Fibroblast of peridontal ligament (primary cell): ENCODE measurements around the gene ARMC10.
"Not testable (repeated sequence)": the region's sequence is repeated elsewhere in the genome, so short reads cannot be mapped to it uniquely, and the experiment has no call there.

Experiments
- DNase-seq: peaks from one replicate; pipeline ENCODE4 v3.0.0-alpha.2; 2010; ENCODE audit errors: extremely low read depth

ARMC10 gene

DNA sequence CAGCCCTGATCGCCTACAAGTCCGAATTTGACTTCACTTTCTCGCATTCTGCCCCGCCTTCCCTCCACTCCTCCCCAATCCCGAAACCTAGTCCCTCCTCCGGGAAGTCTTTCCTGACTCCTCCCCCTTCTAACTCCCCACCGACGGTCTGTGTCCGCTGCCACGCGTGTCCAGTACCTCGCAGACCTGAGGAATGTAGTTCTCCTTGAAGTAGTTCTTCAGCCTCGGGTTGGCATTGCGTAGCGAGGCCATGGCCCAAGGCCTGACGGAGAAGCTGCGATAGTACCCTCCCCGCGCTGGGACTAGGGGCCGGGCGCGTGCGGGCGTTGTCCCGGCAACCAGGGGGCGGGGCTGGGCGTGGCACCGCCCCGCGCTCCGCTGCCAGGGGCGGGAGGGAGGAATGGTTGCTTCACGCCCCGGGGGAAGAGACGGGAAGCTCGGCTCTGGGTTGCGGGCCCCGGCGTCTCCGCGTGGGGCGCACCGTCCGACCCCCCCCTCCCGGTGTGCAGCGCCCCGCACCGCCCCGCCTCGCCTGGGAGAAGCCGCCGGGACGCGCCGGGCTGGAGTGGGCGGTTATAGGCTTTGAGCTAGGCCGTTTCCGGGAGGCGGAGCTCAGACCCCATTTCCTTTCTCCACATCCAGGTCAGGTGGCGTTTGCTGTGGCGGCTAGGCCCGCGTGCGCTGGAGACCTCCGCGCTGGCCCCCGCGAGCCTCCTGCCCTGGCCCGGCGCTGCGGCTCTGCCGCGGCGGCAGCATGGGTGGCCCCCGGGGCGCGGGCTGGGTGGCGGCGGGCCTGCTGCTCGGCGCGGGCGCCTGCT is at the start of gene ARMC10, which contains the start of gene FBXL13:
Gene ARMC10 (plus strand): TSS at position 622 of the 818 bp plus-strand sequence. CDS start 133 bp downstream, at position 755.
Gene FBXL13 (minus strand): TSS at position 278 of the 818 bp plus-strand sequence.
- peak; percentile 88 for DNase-seq

DNA sequence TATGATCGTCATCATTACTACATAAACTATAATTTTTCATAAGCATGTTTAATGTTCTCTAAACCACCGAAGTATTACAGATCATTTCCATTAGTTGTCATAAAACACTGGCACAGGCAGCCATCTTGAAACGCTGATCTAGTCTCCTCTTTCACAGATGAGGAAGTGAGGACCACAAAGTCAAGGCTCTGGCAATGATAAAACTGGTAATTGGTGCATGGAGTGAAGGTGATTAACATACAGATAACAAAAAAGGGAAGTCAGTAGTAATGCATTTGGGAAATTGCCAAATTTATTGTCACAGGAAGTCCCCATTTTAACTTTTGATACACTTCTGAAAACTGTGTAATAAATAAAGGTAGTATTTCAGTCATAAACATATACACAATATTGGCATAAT is 49.6 kb upstream of the ARMC10 start:
- DNase-seq, result no peak

DNA sequence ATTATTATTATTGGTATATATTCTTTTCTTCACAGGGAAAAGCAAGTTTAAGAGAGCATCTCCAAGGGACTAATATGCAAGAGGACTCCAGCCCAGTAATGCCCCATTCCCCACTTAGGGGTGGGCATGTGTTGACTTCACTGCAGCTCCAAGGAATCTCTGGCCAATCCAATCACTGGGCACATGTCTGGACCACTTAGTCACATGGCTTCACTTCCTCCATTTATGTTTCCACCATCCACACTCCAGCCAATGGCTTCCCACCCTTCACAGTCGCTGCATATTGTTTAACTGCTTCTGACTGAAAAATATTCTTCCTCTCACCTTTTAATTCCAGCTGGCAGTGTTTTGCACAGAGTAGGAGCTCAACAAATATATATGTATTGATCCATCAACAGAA is 43.9 kb upstream of the ARMC10 start:
- no peak for DNase-seq

DNA sequence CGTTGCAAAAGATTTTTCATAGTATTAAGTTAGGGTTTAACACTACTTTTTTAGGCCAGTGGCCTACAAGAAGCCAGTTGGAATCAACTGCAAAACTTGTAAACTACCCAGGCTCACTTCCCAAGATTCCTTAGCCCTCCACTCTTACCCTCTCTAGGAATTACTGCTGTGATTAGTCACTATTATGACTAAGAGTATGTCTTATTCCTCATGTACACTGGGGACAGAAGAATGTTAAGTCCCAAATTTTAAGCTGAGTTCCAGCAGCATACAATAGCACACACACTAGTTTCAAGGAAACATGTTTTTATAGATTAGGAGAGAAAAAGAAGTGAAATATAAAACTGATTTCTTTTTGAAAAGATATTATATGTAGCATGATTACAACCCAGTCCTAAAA is 43.2 kb upstream of the ARMC10 start:
- DNase-seq, result peak; percentile 14

DNA sequence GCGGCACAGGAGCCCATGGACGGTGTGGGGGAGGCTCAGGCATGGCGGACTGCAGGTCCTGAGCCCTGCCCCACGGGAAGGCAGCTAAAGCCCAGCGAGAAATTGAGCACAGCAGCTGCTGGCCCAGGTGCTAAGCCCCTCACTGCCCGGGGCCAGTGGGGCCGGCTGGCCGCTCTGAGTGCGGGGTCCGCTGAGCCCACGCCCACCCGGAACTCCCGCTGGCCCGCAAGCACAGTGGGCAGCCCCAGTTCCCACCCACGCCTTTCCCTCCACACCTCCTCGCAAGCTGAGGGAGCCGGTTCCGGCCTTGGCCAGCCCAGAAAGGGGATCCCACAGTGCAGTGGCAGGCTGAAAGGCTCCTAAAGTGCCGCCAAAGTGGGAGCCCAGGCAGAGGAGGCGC is 40.6 kb upstream of the ARMC10 start:
- not testable (repeated sequence) for DNase-seq

DNA sequence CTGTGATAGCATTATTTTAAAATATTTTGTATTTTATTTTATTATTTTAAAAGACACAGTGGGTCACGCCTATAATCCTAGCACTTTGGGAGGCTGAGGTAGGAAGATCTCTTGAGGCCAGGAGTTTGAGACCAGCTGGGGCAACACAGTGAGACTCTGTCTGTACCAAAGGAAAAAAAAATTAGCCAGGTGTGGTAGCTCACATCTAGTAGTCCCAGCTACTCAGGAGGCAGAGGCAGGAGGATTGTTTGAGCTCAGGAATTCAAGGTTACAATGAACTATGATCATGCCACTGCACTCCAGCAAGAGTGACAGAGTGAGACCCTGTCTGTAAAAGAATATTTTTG is 37.5 kb upstream of the ARMC10 start:
- no peak for DNase-seq

DNA sequence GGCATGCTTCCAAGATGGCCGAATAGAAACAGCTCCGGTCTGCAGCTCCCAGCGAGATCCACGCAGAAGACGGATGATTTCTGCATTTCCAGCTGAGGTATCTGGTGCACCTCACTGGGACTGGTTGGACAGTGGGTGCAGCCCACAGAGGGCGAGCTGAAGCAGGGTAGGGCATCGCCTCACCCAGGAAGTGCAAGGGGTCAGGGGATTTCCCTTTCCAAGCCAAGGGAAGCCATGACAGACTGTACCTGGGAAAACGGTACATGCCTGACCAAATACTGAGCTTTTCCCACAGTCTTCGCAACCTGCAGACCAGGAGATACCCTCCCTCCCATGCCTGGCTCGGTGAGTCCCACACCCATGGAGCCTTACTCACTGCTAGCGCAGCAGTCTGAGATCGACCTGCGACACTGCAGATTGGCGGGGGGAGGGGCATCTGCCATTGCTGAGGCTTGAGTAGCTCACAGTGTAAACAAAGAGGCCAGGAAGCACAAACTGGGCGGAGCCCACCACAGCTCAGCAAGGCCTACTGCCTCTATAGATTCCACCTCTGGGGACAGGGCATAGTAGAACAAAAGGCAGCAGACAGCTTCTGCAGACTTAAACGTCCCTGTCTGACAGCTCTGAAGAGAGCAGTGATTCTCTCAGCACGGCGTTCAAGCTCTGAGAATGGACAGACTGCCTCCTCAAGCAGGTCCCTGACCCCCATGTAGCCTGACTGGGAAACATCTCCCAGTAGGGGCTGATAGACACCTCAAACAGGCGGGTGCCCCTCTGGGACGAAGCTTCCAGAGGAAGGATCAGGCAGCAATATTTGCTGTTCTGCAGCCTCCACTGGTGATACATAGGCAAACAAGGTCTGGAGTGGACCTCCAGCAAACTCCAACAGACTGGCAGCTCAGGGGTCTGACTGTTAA is 36.9 kb upstream of the ARMC10 start:
- DNase-seq, result not testable (repeated sequence)

DNA sequence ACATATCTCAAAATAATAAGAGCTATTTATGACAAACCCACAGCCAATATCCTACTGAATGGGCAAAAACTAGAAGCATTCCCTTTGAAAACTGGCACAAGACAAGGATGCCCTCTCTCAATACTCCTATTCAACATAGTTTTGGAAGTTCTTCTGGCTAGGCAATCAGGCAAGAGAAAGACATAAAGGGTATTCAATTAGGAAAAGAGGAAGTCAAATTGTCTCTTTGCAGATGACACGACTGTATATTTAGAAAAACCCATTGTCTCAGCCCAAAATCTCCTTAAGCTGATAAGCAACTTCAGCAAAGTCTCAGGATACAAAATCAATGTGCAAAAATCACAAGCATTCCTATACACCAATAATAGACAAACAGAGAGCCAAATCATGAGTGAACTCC is 33.1 kb upstream of the ARMC10 start:
- not testable (repeated sequence) for DNase-seq

DNA sequence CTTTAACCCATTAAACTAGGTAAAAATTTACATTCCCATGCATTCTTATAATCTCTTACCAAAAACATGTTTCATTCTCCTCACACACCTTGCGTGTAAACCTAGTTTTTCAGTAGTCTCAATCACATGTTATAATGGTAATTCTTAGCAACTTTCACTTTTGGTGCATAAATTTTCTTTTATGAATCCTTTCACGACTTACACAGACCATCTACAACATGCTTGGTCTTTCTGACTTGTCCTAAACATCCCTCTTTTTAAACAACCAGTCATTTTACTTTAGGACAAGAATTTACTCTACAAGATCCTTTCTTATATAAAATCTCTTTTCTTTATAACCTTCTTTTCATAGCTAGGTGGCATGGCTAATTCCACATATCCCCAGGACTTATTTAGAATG is 26.1 kb upstream of the ARMC10 start:
- DNase-seq, result no peak

DNA sequence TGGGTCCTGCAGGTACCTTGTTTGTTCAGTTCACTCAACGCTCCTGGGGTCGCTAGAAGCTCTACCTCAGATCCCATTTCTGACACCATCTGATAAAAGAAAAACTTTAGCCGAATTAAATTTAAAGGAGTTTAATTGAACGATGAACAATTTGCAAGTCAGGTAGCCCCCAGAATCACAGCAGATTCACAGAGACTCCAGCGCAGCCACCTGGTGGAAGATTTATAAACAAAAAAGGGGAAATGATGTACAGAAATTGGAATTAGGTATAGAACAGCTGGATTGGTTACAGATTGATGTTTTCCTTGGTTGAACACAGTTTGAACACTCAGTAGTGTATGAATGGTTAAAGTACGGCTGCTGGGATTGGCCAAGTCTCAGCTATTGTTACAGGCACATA is 23.4 kb upstream of the ARMC10 start:
- DNase-seq, result no peak

DNA sequence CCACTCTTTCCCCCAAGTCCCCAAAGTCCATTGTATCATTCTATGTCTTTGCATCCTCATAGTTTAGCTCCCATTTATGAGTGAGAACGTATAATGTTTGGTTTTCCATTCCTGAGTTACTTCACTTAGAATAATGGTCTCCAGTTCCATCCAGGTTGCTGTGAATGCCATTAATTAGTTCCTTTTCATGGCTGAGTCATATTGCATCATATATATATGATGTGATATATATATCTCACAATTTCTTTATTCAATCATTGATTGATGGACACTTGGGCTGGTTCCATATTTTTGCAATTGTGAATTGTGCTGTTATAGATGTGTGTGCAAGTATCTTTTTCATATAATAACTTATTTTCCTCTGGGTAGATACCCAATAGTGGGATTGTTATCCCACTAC is 18.9 kb upstream of the ARMC10 start:
- not testable (repeated sequence) for DNase-seq

DNA sequence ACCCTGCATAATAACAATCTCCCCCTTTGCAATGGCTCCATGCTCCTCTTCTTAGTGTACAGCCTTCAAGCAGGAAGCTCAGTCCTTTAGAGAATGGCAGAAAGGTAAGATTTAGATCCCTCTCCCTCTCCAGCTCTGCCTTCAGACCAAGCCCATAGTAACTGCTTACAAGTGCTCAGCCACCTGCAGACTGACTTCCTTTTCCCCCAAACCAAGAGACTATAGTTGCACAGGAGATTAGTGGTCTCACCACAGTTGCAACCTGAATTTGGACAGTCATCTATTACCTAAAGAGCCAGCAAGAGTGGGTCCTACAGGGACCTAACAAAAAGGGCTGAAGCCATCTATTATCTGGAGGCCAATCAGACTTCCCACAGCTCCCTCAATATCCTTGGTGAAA is 16.8 kb upstream of the ARMC10 start:
- DNase-seq, result no peak

DNA sequence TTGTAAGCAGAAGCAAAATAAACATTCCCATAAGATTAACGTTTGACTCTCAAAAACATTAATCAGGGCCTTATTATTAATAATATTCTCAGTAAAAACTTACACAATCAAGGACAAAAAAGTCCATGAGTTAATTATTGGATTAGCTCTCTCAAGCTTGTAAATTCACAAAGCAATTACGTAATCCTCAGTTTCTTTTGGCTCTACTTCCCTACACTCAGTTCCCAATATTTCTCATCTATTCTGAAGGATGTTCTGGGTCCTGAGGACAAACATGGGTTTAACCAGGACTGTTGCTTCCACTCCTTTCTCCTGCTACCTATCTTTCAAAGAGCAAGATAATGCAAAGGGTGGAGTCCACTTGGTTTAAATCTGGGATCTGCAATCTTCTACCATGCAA is 15.5 kb upstream of the ARMC10 start:
- DNase-seq, result no peak

DNA sequence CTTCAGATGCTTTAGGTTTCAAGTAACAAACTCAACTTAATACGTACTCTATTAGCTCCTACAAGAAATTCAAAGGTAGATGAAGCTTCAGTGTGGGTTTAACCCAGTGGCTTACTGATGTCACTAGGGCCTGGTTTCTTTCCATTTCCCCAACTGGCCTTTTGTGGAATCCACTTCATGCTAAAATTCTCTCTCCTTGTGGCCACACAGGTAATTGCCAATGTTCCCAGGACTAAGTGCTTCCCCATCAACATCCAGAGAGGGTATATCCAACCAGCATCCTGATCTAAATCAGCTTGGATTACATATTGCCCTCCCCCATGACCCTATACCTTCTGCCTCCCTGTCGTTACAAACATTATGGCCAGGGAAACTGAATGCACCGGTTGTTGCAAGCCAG is 11.0 kb upstream of the ARMC10 start:
- DNase-seq, result no peak

DNA sequence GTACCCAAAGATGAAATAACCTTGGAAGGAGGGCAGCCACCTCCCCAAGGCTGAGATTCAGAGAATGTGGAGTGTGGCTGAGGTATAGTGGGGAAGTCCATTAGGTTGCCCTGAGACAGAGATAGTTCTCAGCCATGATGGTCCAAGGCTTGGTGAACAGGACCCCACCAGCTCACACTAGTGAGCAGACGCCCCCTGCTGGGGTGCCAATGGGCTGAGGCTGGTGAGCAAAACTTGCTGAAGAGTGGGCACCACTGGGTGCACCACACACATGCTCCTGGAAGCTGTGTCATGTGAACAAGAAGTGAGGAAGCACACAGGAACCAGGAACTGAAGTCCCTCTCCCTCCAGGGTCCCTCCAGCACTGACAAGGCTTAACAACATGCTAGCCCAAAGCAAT is 9.3 kb upstream of the ARMC10 start:
- peak; percentile 20 for DNase-seq

DNA sequence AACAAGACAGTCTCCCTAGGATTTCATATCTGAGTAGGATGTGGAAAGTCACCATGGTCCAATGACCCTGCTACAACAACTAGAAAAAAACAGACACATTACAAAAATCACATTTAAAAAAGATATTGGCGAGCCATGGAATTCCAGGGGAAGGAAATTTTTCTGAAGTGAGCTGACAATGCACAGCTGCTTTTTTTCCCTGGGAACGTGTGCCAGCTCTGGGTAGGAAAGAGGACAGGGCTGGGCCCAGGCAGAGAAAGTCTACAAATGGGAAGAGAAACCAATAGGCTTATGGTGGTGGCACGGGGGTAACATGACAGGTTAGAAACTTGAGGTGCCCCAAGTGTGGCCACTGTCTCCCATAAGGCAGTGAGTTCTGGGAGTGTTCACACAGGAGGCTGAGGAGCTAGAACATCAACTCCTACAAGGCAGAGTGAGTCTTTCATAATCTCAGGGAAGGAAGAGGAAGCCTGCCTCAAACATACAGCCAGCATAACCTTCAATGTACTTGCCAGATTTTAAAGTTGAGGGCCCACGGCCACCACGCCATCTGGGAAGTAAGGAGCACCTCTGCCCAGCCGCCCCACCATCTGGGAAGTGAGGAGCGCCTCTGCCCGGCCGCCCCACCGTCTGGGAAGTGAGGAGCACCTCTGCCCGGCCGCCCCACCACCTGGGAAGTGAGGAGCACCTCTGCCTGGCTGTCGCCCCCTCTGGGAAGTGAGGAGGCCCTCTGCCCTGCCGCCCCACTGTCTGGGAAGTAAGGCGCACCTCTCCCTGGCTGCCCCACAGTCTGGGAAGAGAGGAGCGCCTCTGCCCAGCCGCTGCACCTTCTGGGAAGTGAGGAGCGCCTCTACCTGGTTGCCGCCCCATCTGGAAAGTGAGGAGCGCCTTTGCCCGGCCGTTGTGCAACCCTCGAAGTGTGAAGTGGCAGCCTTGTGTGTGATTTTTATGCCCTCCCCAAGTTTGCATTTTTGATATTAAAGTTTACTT is 6.2 kb upstream of the ARMC10 start:
- DNase-seq, result no peak

DNA sequence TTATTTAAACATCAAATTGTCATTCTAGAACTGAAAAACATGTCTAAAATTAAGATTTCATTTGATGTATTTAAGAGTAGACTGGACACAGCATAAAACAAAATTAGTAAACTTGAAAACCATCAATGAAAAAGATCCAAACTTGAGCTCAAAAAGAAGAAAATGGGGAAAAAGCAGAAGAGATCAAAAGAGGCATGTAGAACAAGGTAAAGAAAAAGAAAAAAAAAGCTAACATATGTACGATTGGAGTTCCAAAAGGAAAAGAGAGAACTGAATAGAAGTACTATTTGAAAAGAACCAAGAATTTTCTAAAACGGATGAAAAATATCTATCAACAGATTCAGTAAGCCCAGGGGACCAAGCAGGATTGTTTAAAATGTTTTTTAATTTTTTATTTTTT is 3.9 kb upstream of the ARMC10 start:
- no peak for DNase-seq

DNA sequence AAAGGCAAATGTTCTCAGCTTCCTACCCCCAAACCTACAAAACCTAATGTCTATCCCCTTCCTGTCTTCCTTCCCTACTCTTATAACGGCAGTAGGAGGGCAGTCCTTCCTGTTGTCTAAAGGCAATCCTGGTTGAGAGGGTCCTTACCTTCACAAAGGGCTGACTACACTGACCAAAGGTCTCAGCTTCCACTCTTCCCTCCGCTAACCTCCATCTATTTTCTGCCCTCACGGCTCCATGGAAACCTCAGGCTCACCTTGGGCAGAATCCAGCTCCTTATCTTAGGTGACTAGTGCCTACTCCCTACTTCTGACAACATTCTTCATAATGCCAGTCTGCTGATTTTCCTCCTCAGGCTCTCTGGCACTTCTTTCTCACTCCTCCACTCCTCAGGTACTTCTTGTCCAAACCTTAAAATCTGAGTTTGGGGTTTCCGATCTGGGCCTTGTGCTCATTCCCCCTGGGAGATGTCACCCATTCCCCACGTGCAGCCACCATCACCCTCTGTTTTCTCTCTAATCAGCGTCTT is 886 bp upstream of the ARMC10 start:
- DNase-seq, result no peak

DNA sequence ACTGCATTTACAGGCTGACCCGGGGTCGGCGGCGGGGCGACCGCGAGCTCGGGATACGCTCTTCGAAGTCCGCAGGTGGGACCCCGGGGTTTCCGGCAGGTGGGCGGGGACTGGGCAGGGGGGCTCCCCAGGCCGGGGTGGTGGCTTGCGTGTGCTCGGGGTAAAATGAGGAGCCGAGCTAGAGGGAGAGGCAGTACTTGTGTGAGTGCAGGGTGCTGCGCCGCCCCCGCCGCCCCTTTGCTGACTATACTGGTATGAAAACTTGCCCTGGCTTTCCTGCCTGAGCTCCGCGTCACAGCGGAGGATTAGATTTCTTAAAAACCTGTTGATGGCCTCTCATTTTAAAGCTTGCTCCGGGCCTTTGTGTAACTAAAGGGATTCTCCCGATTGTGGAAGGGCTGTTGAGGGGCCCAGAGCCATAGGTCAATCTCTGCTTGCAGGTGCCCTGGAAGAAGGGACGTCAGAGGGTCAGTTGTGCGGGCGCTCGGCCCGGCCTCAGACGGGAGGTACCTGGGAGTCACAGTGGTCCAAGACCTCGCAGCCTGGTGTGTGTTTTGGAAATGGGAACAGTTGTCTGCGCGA is 488 bp downstream of the ARMC10 start:
- peak; percentile 36 for DNase-seq

DNA sequence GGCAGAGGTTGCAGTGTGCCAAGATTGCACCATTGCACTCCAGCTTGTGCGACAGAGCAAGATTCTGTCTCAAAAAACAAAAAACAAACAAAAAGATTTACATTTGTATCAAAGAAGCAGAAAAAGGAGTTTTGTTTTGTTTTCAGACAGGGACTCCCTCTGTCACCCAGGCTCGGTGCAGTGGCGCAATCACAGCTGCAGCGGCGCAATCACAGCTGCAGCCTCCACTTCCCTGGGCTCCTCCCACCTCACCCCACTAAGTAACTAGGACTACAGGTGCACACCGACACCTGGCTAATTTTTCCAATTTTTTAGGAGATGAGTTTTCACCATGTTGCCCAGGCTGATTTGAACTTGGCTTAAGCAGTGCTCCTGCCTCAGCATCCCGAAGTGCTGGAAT is 1.8 kb downstream of the ARMC10 start:
- DNase-seq, result no peak

DNA sequence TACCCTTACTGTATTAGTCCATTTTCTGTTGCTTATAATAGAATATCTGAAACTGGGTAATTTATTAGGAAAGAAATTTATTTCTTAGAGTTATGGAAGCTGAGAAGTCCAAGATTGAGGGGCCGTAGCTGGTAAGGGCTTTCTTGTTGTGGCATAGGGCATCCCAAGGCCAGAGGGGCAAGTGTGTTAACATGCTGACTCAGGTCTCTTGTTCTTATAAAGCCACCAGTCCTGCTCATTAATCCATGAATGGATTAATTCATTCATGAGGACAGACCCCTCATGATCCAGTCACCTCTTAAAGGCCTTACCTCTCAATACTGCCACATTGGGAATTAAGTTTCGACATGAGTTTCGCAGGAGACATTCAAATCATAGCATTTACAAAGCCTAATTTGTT is 2.4 kb downstream of the ARMC10 start:
- no peak for DNase-seq
